ENCODE results near the gene WNT6.

The WNT6 gene

DNA sequence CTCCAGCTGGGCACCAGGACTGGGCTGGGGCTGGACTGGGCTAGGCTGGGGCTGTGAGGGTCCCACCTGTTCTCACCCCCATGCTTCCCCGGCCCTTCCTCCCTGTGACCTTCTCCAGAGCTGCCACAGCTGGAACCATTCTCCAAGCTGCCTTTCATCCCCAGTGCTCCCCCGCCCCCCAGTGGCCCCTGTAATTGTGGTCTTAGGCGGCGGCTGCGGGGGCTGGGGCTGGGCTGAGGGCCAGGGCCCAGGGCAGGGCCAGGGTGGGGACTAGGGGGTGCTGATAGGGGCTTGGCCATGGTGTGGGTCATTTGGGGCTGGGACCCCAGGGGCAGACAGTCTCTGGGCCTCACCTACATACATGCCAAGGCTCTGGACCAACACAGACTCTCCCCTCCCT lies 18.3 kb downstream of the WNT6 start:
- no peak for DNase-seq (ENCODE audit: low read depth)

GRCh38 chr2:218878486-218878885 lies 18.9 kb downstream of the WNT6 start:
- no peak for DNase-seq (ENCODE audit: low read depth)

DNA sequence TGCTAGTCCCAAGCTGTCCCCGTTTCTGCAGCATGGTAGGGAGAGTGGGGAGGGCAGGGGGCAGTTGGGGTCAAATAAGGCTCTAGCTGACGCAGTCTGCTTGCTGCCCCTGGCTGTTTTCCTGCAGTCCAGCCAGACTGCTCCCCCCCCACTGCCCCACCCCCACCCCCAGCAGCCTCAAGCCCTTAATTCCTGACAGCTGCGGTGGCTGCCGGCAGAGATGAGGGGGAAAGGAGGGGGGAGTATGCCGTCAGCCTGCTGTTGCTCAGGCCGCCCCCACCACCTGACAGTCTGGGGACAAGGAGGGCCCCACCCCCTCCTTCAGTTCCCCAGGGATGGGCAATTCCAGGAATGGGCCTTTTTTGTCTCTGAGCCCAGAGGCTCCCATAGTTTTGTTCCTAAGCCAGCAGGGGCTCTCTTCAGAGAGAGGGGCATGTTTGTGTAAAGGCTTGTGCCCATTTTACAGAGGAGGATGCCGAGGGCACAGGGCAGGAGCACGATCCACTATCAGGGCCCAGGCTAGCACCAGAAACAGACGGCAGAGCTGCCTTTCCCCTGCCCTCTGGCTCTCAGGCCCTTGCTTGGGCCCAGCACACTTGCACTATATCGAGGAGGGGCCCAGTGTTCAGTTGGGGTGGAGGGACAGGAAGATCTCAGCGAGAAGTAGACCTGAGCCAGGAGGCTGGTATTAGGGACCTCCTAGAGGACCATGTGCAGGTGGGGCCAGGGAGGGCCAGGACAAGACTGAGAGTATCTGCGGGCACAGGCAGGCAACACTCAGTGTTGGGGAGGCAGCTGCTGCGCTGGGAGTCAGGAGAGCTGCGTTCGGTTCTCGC lies 19.5 kb downstream of the WNT6 start:
- DNase-seq (ENCODE audit: low read depth), result no peak

DNA sequence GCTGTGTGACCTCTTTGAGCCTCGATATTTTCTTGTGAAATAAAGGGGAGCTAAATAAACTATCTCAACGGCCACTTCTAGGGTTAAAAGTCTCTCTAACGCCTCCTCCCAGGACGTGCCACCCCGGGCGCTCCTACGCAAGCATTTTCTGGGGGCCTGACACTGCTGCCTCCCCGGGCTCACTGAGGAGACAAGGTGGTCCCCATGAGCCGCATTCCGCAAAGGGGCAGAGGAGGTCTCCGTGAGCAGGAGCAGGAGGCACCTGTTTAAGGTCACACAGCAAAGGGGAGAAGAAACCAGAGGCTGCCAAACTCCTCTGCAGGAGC lies 20.1 kb downstream of the WNT6 start:
- no peak for DNase-seq (ENCODE audit: low read depth)

GRCh38 chr2:218880102-218880858 lies 20.7 kb downstream of the WNT6 start, which contains the start of gene WNT10A:
Gene WNT10A, plus strand, starts transcription at chr2:218880852. Its CDS starts 144 bp downstream, at chr2:218880996.
- DNase-seq (ENCODE audit: low read depth), result peak; percentile 75

GRCh38 chr2:218880859-218881594 lies 21.4 kb downstream of the WNT6 start:
- DNase-seq (ENCODE audit: low read depth), result no peak

- DNase-seq (ENCODE audit: low read depth), result no peak
Measured at GRCh38 chr2:218881744-218882460, 22.3 kb downstream of the WNT6 start.

- DNase-seq (ENCODE audit: low read depth), result no peak
Measured at GRCh38 chr2:218882461-218882816, 22.8 kb downstream of the WNT6 start.

- no peak for DNase-seq (ENCODE audit: low read depth)
Measured at GRCh38 chr2:218882866-218883366, 23.3 kb downstream of the WNT6 start.

DNA sequence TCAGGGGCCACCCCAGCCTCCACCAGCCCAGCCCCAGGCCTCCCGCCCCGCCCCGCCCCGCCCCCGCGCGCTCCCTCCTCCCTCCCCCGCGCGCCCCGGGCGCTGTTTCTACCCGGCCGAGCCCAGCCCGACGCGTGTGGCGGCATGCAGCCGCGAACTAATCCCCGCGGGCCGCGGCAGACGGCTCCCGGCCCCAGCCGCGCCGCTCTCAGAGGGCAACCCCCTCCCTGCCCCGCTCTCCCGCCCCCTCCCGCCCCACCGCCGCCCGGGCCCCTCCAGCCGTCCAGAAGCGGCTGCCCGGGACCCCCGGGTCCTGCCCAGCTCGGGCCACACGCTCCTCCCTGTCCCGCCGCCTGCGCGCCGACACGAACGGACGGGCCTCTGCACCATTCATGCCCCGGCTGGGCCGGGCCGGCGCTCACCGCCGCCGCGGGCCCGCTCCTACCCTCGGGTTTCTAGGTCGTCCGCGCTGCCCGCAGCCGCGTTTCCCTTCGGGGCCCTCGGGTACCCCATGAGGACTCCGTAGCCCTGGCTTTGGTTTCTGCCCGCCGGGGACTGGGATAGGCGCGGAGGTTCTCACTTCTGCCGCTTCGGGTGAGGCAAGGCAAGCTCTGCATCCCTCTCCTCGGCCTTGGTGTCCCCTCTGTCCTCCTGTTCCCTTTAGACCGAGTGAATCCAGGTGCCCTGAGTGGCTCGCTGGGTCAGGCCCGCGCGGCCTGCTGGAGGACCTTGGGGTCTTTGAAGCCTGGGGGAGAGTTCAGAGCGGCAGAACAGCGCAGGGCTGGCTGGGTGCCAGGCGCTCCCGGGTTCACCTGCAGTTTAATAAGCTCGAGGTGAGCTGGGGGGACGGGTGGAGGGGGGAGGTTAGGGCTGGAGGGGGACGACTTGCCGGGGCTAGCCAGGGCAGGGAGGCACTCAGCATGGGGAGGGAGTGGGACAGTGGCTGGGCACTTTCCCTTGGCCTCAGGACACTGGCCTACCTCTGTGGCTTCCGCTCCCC lies 24.2 kb downstream of the WNT6 start:
- peak; percentile 38 for DNase-seq (ENCODE audit: low read depth)

- DNase-seq (ENCODE audit: low read depth), result no peak
Measured at GRCh38 chr2:218884519-218884918, 24.9 kb downstream of the WNT6 start.

GRCh38 chr2:218885981-218886947 lies 26.7 kb downstream of the WNT6 start:
- DNase-seq (ENCODE audit: low read depth), result no peak

DNA sequence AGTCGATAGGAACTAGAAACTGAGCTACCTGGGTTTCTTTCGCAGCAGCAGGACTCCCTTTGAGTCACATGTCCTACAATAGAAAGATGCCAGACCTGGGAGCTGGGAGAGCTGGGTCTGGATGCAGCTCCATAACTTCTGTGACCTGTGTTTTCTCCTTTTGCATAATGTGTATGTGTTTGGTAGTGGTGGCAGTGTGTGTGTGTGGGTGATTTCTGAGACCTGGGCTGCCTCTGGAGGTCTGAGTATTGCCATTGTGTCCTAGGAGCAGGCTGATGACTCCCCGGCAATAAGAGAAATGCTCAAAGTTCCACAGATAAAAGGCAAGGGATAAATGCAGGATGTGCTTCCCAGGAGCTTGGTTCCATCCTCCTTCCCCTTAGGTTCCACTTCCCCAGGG lies 27.5 kb downstream of the WNT6 start:
- DNase-seq (ENCODE audit: low read depth), result no peak

GRCh38 chr2:218888341-218888740 lies 28.7 kb downstream of the WNT6 start:
- no peak for DNase-seq (ENCODE audit: low read depth)

DNA sequence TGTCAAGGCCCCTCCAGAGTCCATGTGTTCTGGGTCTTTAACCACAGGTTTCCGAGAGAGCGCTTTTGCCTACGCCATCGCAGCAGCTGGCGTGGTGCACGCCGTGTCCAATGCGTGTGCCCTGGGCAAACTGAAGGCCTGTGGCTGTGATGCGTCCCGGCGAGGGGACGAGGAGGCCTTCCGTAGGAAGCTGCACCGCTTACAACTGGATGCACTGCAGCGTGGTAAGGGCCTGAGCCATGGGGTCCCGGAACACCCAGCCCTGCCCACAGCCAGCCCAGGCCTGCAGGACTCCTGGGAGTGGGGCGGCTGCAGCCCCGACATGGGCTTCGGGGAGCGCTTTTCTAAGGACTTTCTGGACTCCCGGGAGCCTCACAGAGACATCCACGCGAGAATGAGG lies 30.3 kb downstream of the WNT6 start:
- no peak for DNase-seq (ENCODE audit: low read depth)

GRCh38 chr2:218890369-218890768 lies 30.8 kb downstream of the WNT6 start:
- no peak for DNase-seq (ENCODE audit: low read depth)

DNA sequence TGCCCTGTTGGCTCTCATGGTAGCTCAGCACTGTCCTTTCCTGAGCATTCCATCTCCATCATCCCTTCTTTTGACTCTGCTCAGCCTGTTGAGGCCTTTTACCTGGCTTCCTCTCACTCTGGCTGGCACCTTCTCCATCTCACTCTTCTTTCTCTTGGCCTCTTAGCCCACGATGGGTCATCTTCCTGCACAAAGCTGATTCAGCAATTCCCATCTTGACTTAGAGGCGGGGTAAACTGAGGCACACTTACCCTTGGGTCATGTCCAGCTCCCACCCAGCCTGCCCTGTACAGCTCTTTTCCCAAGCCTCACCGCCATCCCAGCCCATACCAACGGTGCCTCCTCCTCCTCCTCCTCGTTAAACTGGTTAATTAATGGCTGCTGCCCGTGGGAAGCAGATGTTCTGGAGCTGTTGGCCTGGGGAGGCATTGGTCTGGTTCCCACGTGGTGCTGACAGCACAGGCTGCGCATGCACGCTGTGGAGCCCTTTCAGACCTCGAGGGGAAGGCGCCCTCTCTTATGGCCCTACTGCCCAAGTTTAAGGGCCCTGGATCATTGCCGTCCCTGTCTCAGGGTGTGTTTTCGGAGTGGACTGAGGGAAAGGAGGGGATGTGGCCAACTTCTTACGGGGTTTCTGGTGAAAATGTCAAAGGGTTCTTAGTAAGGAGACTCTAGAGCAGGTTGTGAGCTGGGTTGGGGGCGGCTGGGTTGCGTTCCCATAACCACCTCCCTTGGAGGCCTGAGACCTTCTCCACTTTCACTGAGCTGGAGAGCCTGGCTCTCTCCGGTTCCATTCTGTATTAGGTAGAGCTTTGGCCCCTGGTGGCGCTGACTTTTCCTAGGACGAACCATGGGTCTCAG lies 31.9 kb downstream of the WNT6 start:
- DNase-seq (ENCODE audit: low read depth), result no peak

DNA sequence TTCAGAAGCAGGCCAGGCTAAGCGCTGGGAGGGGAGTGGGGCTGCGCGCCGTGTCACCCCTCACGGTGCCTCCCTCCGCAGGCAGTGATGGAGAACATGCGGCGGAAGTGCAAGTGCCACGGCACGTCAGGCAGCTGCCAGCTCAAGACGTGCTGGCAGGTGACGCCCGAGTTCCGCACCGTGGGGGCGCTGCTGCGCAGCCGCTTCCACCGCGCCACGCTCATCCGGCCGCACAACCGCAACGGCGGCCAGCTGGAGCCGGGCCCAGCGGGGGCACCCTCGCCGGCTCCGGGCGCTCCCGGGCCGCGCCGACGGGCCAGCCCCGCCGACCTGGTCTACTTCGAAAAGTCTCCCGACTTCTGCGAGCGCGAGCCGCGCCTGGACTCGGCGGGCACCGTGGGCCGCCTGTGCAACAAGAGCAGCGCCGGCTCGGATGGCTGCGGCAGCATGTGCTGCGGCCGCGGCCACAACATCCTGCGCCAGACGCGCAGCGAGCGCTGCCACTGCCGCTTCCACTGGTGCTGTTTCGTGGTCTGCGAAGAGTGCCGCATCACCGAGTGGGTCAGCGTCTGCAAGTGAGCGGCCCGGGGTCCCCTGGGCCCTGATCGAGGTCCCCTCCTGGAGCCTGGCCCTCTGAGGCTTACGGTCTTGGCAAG lies 33.2 kb downstream of the WNT6 start:
- peak; percentile 78 for DNase-seq (ENCODE audit: low read depth)
